ENCODE measurements around the gene KCNIP2. TPM values are rescaled to one million over a fixed set of nuclear protein-coding genes. Genes with fewer than 3 reads are reported as not detected.

Gene KCNIP2
- total and polyA plus RNA-seq, 2 experiments from 2014 or later, result 0.15 to 0.22 TPM

- H3K9me3 ChIP-seq (ENCODE audit: low read depth), result no peaks in the 10 kb centered on the region
These were observed 13.9 kb downstream of the KCNIP2 start for GRCh38 chr10:101829561-101830315.

DNA sequence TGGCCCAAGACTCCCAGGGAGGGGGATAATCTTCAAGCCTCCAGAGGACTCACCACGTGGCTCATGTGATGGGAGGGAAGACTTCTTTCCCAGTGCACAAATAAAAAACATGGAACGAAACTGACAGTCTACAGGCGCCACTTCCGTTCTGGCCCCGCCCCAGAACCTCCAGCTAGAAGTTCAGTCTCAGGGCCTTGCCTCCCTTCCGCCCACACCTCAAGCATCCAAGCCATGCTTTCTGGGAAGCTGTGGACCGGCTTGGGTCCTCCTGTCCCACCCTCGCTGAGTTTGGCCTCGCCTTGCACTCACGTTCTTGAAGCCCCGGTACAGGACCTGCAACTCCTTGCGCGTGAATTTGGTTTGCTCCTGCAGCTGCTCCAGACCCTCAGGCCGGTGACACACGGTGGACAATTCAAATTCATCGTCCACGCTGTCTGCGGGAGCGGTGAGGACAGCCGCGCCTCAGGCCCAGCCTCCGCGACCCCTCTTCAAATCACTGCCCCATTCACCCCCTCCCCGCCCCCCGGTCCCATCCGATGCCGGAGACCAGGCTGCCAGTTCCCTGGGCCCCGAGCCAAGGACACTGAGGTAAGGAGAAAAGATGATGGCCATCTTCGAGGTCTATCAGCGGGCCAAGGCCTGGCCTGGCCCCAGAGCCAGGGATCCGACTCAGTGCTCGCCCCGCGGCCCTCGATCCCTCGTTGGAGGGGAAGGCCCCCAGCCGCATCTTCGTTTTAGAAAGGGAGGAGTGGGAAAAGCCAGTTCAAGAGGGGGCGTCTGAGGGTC, 14.6 kb downstream of the KCNIP2 start:
- H2AFZ ChIP-seq, result no peak overlapping the region
- no peaks in the 10 kb centered on the region for H3K79me2 ChIP-seq (ENCODE audit: insufficient read depth)
- no peak overlapping the region for H3K27ac ChIP-seq
- H3K9ac ChIP-seq, result no peak overlapping the region
- H3K9me2 ChIP-seq (ENCODE audit: insufficient read depth), result no peaks in the 10 kb centered on the region
- in situ Hi-C loops (cut with MboI), result no loop called here
- no peak overlapping the region for H3K4me2 ChIP-seq (ENCODE audit: unreplicated experiment)
- no peak overlapping the region for H3K4me3 ChIP-seq
- no peak for DNase-seq
- 71 to 76% methylated on average over 27 to 39 of the region's 39 CpGs for WGBS, 2 experiments (ENCODE audit: low coverage in 1 of 2, low lambda C conversion rate in 2 of 2, missing lambda C conversion rate in 2 of 2)
- H3K4me1 ChIP-seq (ENCODE audit: insufficient read depth), result 0 out of 2 replicates have a peak, but pooled peaks cover 4% of the 10 kb centered on the region
- H3K9me3 ChIP-seq (ENCODE audit: low read depth), result no peaks in the 10 kb centered on the region
- 0 out of 2 replicates have a peak, but pooled peaks cover 10% of the 10 kb centered on the region for H3F3A ChIP-seq (ENCODE audit: insufficient read depth)
- no peaks in the 10 kb centered on the region for H3K27me3 ChIP-seq (replicated peaks; ENCODE audit: insufficient read depth)
- TF ChIP-seq EZH2phosphoT487 (IDR thresholded peaks at IDR 0.05; ENCODE audit: insufficient read depth, low read depth), result no peak
- TF ChIP-seq EZH2 (IDR thresholded peaks at IDR 0.05; ENCODE audit: insufficient read depth, poor library complexity, severe bottlenecking), result no peak
- no peaks in the 10 kb centered on the region for H3K36me3 ChIP-seq (ENCODE audit: low read depth)
- no peaks in the 10 kb centered on the region for H4K20me1 ChIP-seq (ENCODE audit: insufficient read depth)

More at GRCh38 chr10:101829561-101830315, 13.9 kb downstream of the KCNIP2 start:
- TF ChIP-seq EZH2phosphoT487 (IDR thresholded peaks at IDR 0.05; ENCODE audit: insufficient read depth, low read depth), result no peak
- no peak for TF ChIP-seq EZH2 (IDR thresholded peaks at IDR 0.05; ENCODE audit: insufficient read depth, poor library complexity, severe bottlenecking)
- Histone ChIP-seq H3K9ac (peak overlapping the region; percentile 67), H4K20me1 (ENCODE audit: insufficient read depth) (no peaks in the 10 kb centered on the region), H3K4me1 (ENCODE audit: insufficient read depth) (0 out of 2 replicates have a peak, but pooled peaks cover 4% of the 10 kb centered on the region), H3K27me3 (replicated peaks; ENCODE audit: insufficient read depth) (no peaks in the 10 kb centered on the region), H3K9me2 (ENCODE audit: insufficient read depth) (no peaks in the 10 kb centered on the region), H3K27ac (peak overlapping the region; percentile 60), H3K36me3 (ENCODE audit: low read depth) (no peaks in the 10 kb centered on the region), H3F3A (ENCODE audit: insufficient read depth) (0 out of 2 replicates have a peak, but pooled peaks cover 10% of the 10 kb centered on the region), H3K4me3 (peak overlapping the region; percentile 73), H3K79me2 (ENCODE audit: insufficient read depth) (no peaks in the 10 kb centered on the region), H3K4me2 (ENCODE audit: unreplicated experiment) (peak overlapping the region; percentile 74), H2AFZ (peak overlapping the region; percentile 75)
- 26 to 27% methylated on average over 14 to 29 of the region's 31 CpGs for WGBS, 2 experiments (ENCODE audit: low coverage in 1 of 2, low lambda C conversion rate in 2 of 2, missing lambda C conversion rate in 2 of 2)
- DNase-seq, result peak; percentile 46
- in situ Hi-C loops (cut with MboI), result no loop called here

DNA sequence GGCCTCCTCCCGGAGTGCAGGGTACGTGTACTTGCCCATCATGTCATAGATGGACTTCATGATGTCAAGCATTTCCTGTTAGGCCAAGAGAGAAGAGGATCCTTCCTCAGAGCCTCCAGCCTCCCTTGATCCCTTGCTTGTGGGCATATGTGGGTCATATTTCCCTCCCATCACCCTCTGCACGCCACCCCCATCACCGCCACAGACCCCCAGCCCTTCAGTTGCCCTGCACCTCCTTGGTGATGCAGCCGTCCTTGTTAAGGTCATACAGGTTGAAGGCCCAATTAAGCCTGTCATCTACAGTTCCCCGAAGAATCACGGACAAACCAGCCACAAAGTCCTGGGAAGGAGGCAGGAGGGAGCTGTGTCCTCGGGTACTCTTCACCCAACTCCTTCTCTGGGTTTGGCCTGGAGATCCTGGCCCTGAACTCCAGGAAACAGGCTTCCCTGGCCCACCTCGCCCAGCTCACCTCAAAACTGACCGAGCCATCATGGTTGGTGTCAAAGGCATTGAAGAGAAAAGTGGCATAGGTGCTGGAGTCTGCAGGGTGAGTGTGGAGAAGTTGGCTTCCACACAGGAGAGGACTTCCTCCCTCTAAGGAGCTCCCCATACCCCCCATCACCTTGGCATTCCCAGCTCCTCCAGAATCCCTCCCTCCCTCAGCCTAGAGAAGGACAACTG, 15.5 kb downstream of the KCNIP2 start:
- no peak overlapping the region for H3K4me3 ChIP-seq
- H3K9me2 ChIP-seq (ENCODE audit: insufficient read depth), result no peaks in the 10 kb centered on the region
- no peaks in the 10 kb centered on the region for H3K27me3 ChIP-seq (replicated peaks; ENCODE audit: insufficient read depth)
- no peaks in the 10 kb centered on the region for H3K79me2 ChIP-seq (ENCODE audit: insufficient read depth)
- no peak overlapping the region for H2AFZ ChIP-seq
- no peak overlapping the region for H3K27ac ChIP-seq
- in situ Hi-C loops (cut with MboI), result no loop called here
- H4K20me1 ChIP-seq (ENCODE audit: insufficient read depth), result no peaks in the 10 kb centered on the region
- H3K4me2 ChIP-seq (ENCODE audit: unreplicated experiment), result no peak overlapping the region
- no peaks in the 10 kb centered on the region for H3K36me3 ChIP-seq (ENCODE audit: low read depth)
- H3K4me1 ChIP-seq (ENCODE audit: insufficient read depth), result 0 out of 2 replicates have a peak, but pooled peaks cover 4% of the 10 kb centered on the region
- DNase-seq, result no peak
- 0 out of 2 replicates have a peak, but pooled peaks cover 10% of the 10 kb centered on the region for H3F3A ChIP-seq (ENCODE audit: insufficient read depth)
- TF ChIP-seq EZH2 (IDR thresholded peaks at IDR 0.05; ENCODE audit: insufficient read depth, poor library complexity, severe bottlenecking), result no peak
- TF ChIP-seq EZH2phosphoT487 (IDR thresholded peaks at IDR 0.05; ENCODE audit: insufficient read depth, low read depth), result no peak
- WGBS, 2 experiments (ENCODE audit: low coverage in 1 of 2, low lambda C conversion rate in 2 of 2, missing lambda C conversion rate in 2 of 2), result 89% methylated on average over 10 of the region's 10 CpGs
- H3K9ac ChIP-seq, result no peak overlapping the region
- H3K9me3 ChIP-seq (ENCODE audit: low read depth), result no peaks in the 10 kb centered on the region

- Histone ChIP-seq H3K79me2 (ENCODE audit: insufficient read depth) (no peaks in the 10 kb centered on the region), H3K9ac (no peak overlapping the region), H3K9me3 (ENCODE audit: low read depth) (no peaks in the 10 kb centered on the region), H3K27me3 (replicated peaks; ENCODE audit: insufficient read depth) (no peaks in the 10 kb centered on the region), H2AFZ (no peak overlapping the region), H3K9me2 (ENCODE audit: insufficient read depth) (no peaks in the 10 kb centered on the region), H3K27ac (no peak overlapping the region), H3K36me3 (ENCODE audit: low read depth) (no peaks in the 10 kb centered on the region), H3K4me3 (no peak overlapping the region), H3K4me2 (ENCODE audit: unreplicated experiment) (no peak overlapping the region), H4K20me1 (ENCODE audit: insufficient read depth) (no peaks in the 10 kb centered on the region), H3K4me1 (ENCODE audit: insufficient read depth) (0 out of 2 replicates have a peak, but pooled peaks cover 4% of the 10 kb centered on the region), H3F3A (ENCODE audit: insufficient read depth) (0 out of 2 replicates have a peak, but pooled peaks cover 9% of the 10 kb centered on the region)
- no peak for DNase-seq
- in situ Hi-C loops (cut with MboI), result no loop called here
- no peak for TF ChIP-seq EZH2 (IDR thresholded peaks at IDR 0.05; ENCODE audit: insufficient read depth, poor library complexity, severe bottlenecking)
- no peak for TF ChIP-seq EZH2phosphoT487 (IDR thresholded peaks at IDR 0.05; ENCODE audit: insufficient read depth, low read depth)
- WGBS, 2 experiments (ENCODE audit: low coverage in 1 of 2, low lambda C conversion rate in 2 of 2, missing lambda C conversion rate in 2 of 2), result 82 to 88% methylated on average over 5 of the region's 5 CpGs
These were observed 16.7 kb downstream of the KCNIP2 start for GRCh38 chr10:101826852-101827434.

All from GM23248 (cell line).